ENCODE data around the gene RHPN2.

DNA sequence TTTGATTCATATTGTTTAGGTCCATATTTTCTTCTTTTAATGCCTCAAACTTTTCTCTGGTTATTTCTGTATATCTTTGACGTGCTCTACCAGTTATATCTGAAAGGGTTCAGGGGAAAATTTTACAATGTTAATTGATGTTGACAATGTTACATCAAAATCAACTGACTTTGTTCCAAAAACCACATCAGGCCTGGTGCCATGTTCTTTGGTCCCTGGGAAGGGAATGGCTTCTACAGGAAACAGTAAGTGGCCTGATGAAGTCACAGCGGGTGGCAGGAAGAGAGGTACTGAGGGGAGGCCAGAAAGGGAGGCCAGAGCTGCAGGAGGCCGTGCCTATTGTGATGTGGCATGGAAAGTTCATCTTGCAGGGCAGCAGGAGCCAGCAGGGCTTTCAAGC is 131.1 kb downstream of the RHPN2 start:
- TF ChIP-seq FOXM1 (IDR thresholded peaks at IDR 0.05; ENCODE audit: borderline replicate concordance) (no peak), BHLHE40 (IDR thresholded peaks at IDR 0.05; ENCODE audit: borderline replicate concordance) (no peak), ARNT (IDR thresholded peaks at IDR 0.05) (no peak), NFRKB (IDR thresholded peaks at IDR 0.05) (no peak)
